Upper lobe of left lung (tissue), 6 donors: ENCODE data around the gene PTRH1. TPM values are rescaled to one million over a fixed set of nuclear protein-coding genes. Genes with fewer than 3 reads are reported as not detected.

Experiments used
- ATAC-seq, 2 donors: fragments of 200-7000 bp; cut with Tn5 transposase; one replicate each; pipeline ENCODE4 v1.9.1; 2022; ENCODE audit warnings: mild to moderate bottlenecking in 2 of 2, moderate library complexity in 2 of 2; ENCODE audit not compliant: low FRiP score in 2 of 2
- DNase-seq, 2 donors: peaks; one replicate each; pipeline ENCODE4 v3.0.0-alpha.2; 2019 to 2020
- H3K27ac ChIP-seq, 4 donors: fragments of 200-600 bp; sonication (generic); one replicate each; pipeline ENCODE4 v1.5.1; 2016 to 2019
- H3K27me3 ChIP-seq, 4 donors: fragments of 200-600 bp; sonication (generic); one replicate each; pipeline ENCODE4 v1.5.1; 2017 to 2019
- H3K36me3 ChIP-seq, 4 donors: fragments of 200-600 bp; sonication (generic); one replicate each; pipeline ENCODE4 v1.5.1; 2016 to 2019
- H3K4me1 ChIP-seq, 4 donors: fragments of 200-600 bp; sonication (generic); one replicate each; pipeline ENCODE4 v1.5.1; 2018 to 2019
- H3K4me3 ChIP-seq, 4 donors: fragments of 200-600 bp; sonication (generic); one replicate each; pipeline ENCODE4 v1.5.1; 2017 to 2019; ENCODE audit warnings: mild to moderate bottlenecking in 2 of 4, moderate library complexity in 1 of 4
- H3K9me3 ChIP-seq, 4 donors: fragments of 200-600 bp; sonication (generic); one replicate each; pipeline ENCODE4 v1.5.1; 2018 to 2019
- CTCF ChIP-seq, 6 experiments: fragments of 450-650 bp in 4 of 6; fragments of 200-600 bp in 2 of 6; sonication (generic) in 2 of 6; IDR thresholded peaks; one replicate each; pipeline ENCODE4 v1.5.1; 2016 to 2019; ENCODE audit warnings: antibody characterized with exemption in 6 of 6
- EP300 ChIP-seq, 4 donors: sonication (generic); formaldehyde crosslinking; IDR thresholded peaks; one replicate each; pipeline ENCODE4 v1.5.1; 2017; ENCODE audit warnings: antibody characterized with exemption in 4 of 4, control low read depth in 2 of 4
- POLR2A ChIP-seq, 4 donors: fragments of 450-650 bp; IDR thresholded peaks; one replicate each; pipeline ENCODE4 v1.5.1; 2016 to 2017; ENCODE audit warnings: antibody characterized with exemption in 4 of 4, mild to moderate bottlenecking in 2 of 4
- POLR2AphosphoS5 ChIP-seq, 2 donors: sonication (generic); formaldehyde crosslinking; IDR thresholded peaks; one replicate each; pipeline ENCODE4 v1.5.1; 2017; ENCODE audit warnings: antibody characterized with exemption in 2 of 2
- WGBS, 2 donors: methylation state at CpG; one replicate each; pipeline ENCODE4 v1.1.5; 2017 to 2018; 5-methylcytosine and 5-hydroxymethylcytosine counted together
- total RNA-seq, 6 donors: library from RNA; depleted of rRNA in 4 of 6; stranded (reverse); fragments of >200 nt in 4 of 6; gene quantifications; one replicate each; pipeline versions ENCODE4 v1.1.0 to v1.2.1, GENCODE V29; 2016 to 2021
- donor health status: DM: no; HTN: no; CAD: no; lungs with moderate emphysema.
- donor health status: DM: no; HTN: yes; CAD: no; lungs with severe emphysema.

The PTRH1 gene
- total RNA-seq, 6 donors from 2014 or later, result 7.4 to 33.5 (median 18.7) TPM

- DNase-seq, result no peak
- Histone ChIP-seq H3K4me1 (no peaks in the 10 kb centered on the region), H3K9me3 (no peaks in the 10 kb centered on the region), H3K4me3 (no peak overlapping the region), H3K27ac (no peak overlapping the region), H3K27me3 (no peaks in the 10 kb centered on the region), H3K36me3 (peaks cover 2 to 61% (median 37%) of the 10 kb centered on the region in 4 donors)
- ATAC-seq, result no peak
- TF ChIP-seq POLR2A (IDR thresholded peaks at IDR 0.05), result no peak
- no peak for TF ChIP-seq CTCF (IDR thresholded peaks at IDR 0.05)
- no peak for TF ChIP-seq POLR2AphosphoS5 (IDR thresholded peaks at IDR 0.05)
- TF ChIP-seq EP300 (IDR thresholded peaks at IDR 0.05), result no peak
- WGBS, 2 donors, result 94 to 96% methylated on average over 10 of the region's 10 CpGs
Observed at GRCh38 chr9:127690735-127691134, 24.7 kb downstream of the PTRH1 start.

GRCh38 chr9:127689329-127690000 lies 26.0 kb downstream of the PTRH1 start:
- H3K36me3 ChIP-seq, result peaks cover 2 to 70% (median 39%) of the 10 kb centered on the region in 4 donors
- H3K4me3 ChIP-seq, result no peak overlapping the region
- no peak overlapping the region for H3K27ac ChIP-seq
- DNase-seq, result no peak
- TF ChIP-seq POLR2AphosphoS5 (IDR thresholded peaks at IDR 0.05) (no peak), CTCF (IDR thresholded peaks at IDR 0.05) (no peak), EP300 (IDR thresholded peaks at IDR 0.05) (no peak), POLR2A (IDR thresholded peaks at IDR 0.05) (no peak)
- H3K27me3 ChIP-seq, result no peaks in the 10 kb centered on the region
- H3K4me1 ChIP-seq, result no peaks in the 10 kb centered on the region
- WGBS, 2 donors, result 78 to 98% methylated on average over 13 of the region's 13 CpGs
- no peaks in the 10 kb centered on the region for H3K9me3 ChIP-seq
- ATAC-seq, result no peak

GRCh38 chr9:127686461-127687393 lies 28.7 kb downstream of the PTRH1 start:
- TF ChIP-seq CTCF (IDR thresholded peaks at IDR 0.05), result no peak
- no peak for TF ChIP-seq EP300 (IDR thresholded peaks at IDR 0.05)
- TF ChIP-seq POLR2A (IDR thresholded peaks at IDR 0.05), result no peak
- TF ChIP-seq POLR2AphosphoS5 (IDR thresholded peaks at IDR 0.05), result no peak
- ATAC-seq (no peak), DNase-seq (no peak)
- Histone ChIP-seq H3K9me3 (no peaks in the 10 kb centered on the region), H3K4me1 (no peaks in the 10 kb centered on the region), H3K27ac (no peak overlapping the region), H3K36me3 (peaks cover 11 to 94% (median 64%) of the 10 kb centered on the region in 4 donors), H3K27me3 (no peaks in the 10 kb centered on the region), H3K4me3 (no peak overlapping the region)
- 74 to 81% methylated on average over 6 of the region's 6 CpGs for WGBS, 2 donors

GRCh38 chr9:127684576-127684975 lies 30.9 kb downstream of the PTRH1 start:
- Histone ChIP-seq H3K4me3 (no peak overlapping the region), H3K9me3 (no peaks in the 10 kb centered on the region), H3K27me3 (no peaks in the 10 kb centered on the region), H3K27ac (no peak overlapping the region), H3K36me3 (peaks cover 17 to 94% (median 68%) of the 10 kb centered on the region in 4 donors), H3K4me1 (no peaks in the 10 kb centered on the region)
- 92% methylated on average over 4 of the region's 4 CpGs for WGBS, 2 donors
- TF ChIP-seq POLR2A (IDR thresholded peaks at IDR 0.05), result no peak
- no peak for TF ChIP-seq POLR2AphosphoS5 (IDR thresholded peaks at IDR 0.05)
- TF ChIP-seq EP300 (IDR thresholded peaks at IDR 0.05), result no peak
- TF ChIP-seq CTCF (IDR thresholded peaks at IDR 0.05), result no peak
- DNase-seq, result no peak
- ATAC-seq, result no peak
